ENCODE results near the gene LRIG2. TPM values are rescaled to one million over a fixed set of nuclear protein-coding genes. Genes with fewer than 3 reads are reported as not detected.

The LRIG2 gene
- total and polyA plus RNA-seq, 2 donors (not counting 3 experiments of a cell fraction or from before 2014, with no cell fraction given), result 8.4 to 20.1 TPM

DNA sequence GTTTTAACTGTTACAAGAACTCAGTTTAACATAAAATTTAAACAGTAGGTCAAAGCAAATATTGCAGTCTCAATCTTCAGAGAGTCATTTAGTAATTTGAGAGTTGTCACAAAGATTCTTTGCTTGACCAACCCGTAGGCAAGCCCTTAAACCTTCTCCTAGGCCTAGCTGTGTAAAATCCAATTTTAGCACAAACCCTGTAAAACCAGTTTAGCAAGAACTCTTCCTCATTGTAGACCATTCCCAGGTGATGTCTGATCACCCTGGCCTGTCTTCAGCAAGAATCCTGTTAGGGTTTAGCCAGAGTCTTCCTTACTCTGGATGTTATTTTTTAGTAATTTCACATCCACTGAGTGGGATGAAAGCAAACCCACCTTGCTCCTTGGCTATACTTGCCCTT lies 30.1 kb downstream of the LRIG2 start:
- peaks cover 7 to 38% of the 10 kb centered on the region in 2 experiments for H3K36me3 ChIP-seq (ENCODE audit: control insufficient read depth in 2 of 2, extremely low read depth in 1 of 2, insufficient read depth in 2 of 2, low read length in 2 of 2)
- POLR2A ChIA-PET, result no interaction called here
- H3K4me2 ChIP-seq (ENCODE audit: insufficient read depth, low read length), result no peak overlapping the region
- H3K27me3 ChIP-seq (ENCODE audit: control insufficient read depth in 2 of 2, insufficient read depth in 2 of 2, low read length in 2 of 2), result no peaks in the 10 kb centered on the region
- no peak for DNase-seq (ENCODE audit: low read depth, low spot score)
- H3K79me2 ChIP-seq (ENCODE audit: control insufficient read depth, insufficient read depth, low read length), result no peaks in the 10 kb centered on the region
- no peak for FAIRE-seq
- no peaks in the 10 kb centered on the region for H3K4me1 ChIP-seq (ENCODE audit: control insufficient read depth, extremely low read depth, insufficient read depth, low read length)
- TF ChIP-seq FOS (IDR thresholded peaks at IDR 0.05; ENCODE audit: borderline replicate concordance, insufficient read depth, low read length) (no peak), MAX (IDR thresholded peaks at IDR 0.05; ENCODE audit: insufficient read depth, insufficient read length) (no peak)
- no TSS peak for BruUV-seq (replicated peaks)
- H3K27ac ChIP-seq (ENCODE audit: insufficient read depth, low read depth, low read length), result no peak overlapping the region
- dilution Hi-C loops (cut with MboI; ENCODE audit: extremely low pct_ligation_motif_present, low sequenced_read_pairs) (no loop called here), intact Hi-C loops (cut with micrococcal nuclease) (no loop called here)
- H4K20me1 ChIP-seq (replicated peaks; ENCODE audit: control insufficient read depth, extremely low read depth, insufficient read depth, low read length), result peaks cover 3% of the 10 kb centered on the region
- no peak overlapping the region for H2AFZ ChIP-seq (ENCODE audit: low read depth, low read length)
- CTCF ChIA-PET, result no interaction called here
- no peak overlapping the region for H3K4me3 ChIP-seq (replicated peaks in 1 of 3; ENCODE audit: insufficient read depth in 1 of 3, low read depth in 1 of 3, low read length in 3 of 3)
- no peaks in the 10 kb centered on the region for H3K9me1 ChIP-seq (replicated peaks; ENCODE audit: control insufficient read depth, extremely low read depth, insufficient read depth, low read length)
- H3K9ac ChIP-seq (replicated peaks; ENCODE audit: extremely low read depth, insufficient read depth, low read length), result no peak overlapping the region
- no peaks in the 10 kb centered on the region for H3K9me3 ChIP-seq (replicated peaks; ENCODE audit: control insufficient read depth, insufficient read depth, low read length)

DNA sequence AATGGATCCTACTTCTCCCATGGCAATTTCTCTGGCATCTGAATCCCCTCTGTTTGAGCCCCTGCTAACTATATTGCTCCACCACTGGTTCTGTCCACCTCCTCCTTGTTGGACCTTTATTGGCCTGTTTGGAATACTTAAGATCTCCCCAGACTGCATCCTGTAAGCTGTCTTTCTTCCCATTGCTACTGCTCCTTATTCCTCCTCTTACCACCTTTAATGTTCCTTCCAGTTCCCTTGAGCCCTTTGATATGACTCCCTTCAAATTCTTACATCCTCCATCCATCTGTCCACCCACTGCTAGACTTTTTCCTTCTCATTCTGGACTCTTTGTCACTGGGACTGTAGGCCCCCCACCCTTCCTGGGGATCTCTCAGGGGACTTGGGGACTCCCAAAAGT lies 31.0 kb downstream of the LRIG2 start:
- ChIA-PET CTCF (interaction anchor here (1.6 kb wide), 1 partner anchor 31 kb away, joined by 4 read pairs; the partner anchor contains the start of gene LRIG2), POLR2A (no interaction called here)
- Histone ChIP-seq H3K4me2 (ENCODE audit: insufficient read depth, low read length) (no peak overlapping the region), H3K9ac (replicated peaks; ENCODE audit: extremely low read depth, insufficient read depth, low read length) (no peak overlapping the region), H2AFZ (ENCODE audit: low read depth, low read length) (no peak overlapping the region), H3K9me3 (replicated peaks; ENCODE audit: control insufficient read depth, insufficient read depth, low read length) (no peaks in the 10 kb centered on the region), H3K9me1 (replicated peaks; ENCODE audit: control insufficient read depth, extremely low read depth, insufficient read depth, low read length) (no peaks in the 10 kb centered on the region), H4K20me1 (replicated peaks; ENCODE audit: control insufficient read depth, extremely low read depth, insufficient read depth, low read length) (no peaks in the 10 kb centered on the region), H3K79me2 (ENCODE audit: control insufficient read depth, insufficient read depth, low read length) (no peaks in the 10 kb centered on the region), H3K4me1 (ENCODE audit: control insufficient read depth, extremely low read depth, insufficient read depth, low read length) (no peaks in the 10 kb centered on the region), H3K27me3 (ENCODE audit: control insufficient read depth in 2 of 2, insufficient read depth in 2 of 2, low read length in 2 of 2) (no peaks in the 10 kb centered on the region), H3K36me3 (ENCODE audit: control insufficient read depth in 2 of 2, extremely low read depth in 1 of 2, insufficient read depth in 2 of 2, low read length in 2 of 2) (peaks cover 7 to 36% of the 10 kb centered on the region in 2 experiments), H3K27ac (ENCODE audit: insufficient read depth, low read depth, low read length) (no peak overlapping the region), H3K4me3 (replicated peaks in 1 of 3; ENCODE audit: insufficient read depth in 1 of 3, low read depth in 1 of 3, low read length in 3 of 3) (no peak overlapping the region)
- dilution Hi-C loops (cut with MboI; ENCODE audit: extremely low pct_ligation_motif_present, low sequenced_read_pairs), result no loop called here
- no TSS peak for BruUV-seq (replicated peaks)
- TF ChIP-seq, protein P1, sequence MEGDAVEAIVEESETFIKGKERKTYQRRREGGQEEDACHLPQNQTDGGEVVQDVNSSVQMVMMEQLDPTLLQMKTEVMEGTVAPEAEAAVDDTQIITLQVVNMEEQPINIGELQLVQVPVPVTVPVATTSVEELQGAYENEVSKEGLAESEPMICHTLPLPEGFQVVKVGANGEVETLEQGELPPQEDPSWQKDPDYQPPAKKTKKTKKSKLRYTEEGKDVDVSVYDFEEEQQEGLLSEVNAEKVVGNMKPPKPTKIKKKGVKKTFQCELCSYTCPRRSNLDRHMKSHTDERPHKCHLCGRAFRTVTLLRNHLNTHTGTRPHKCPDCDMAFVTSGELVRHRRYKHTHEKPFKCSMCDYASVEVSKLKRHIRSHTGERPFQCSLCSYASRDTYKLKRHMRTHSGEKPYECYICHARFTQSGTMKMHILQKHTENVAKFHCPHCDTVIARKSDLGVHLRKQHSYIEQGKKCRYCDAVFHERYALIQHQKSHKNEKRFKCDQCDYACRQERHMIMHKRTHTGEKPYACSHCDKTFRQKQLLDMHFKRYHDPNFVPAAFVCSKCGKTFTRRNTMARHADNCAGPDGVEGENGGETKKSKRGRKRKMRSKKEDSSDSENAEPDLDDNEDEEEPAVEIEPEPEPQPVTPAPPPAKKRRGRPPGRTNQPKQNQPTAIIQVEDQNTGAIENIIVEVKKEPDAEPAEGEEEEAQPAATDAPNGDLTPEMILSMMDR (IDR thresholded peaks at IDR 0.05; ENCODE audit: extremely low read depth in 1 of 2, insufficient read depth in 1 of 2, low read depth in 1 of 2, low read length in 2 of 2), result no peak
- TF ChIP-seq GATA2 (IDR thresholded peaks at IDR 0.05; ENCODE audit: insufficient read depth, insufficient read length, low read depth, low read length) (no peak), MAX (IDR thresholded peaks at IDR 0.05; ENCODE audit: insufficient read depth, insufficient read length) (no peak), FOS (IDR thresholded peaks at IDR 0.05; ENCODE audit: borderline replicate concordance, insufficient read depth, low read length) (no peak), EZH2 (IDR thresholded peaks at IDR 0.05; ENCODE audit: borderline replicate concordance, low read depth, low read length, severe bottlenecking) (no peak), MYC (IDR thresholded peaks at IDR 0.05; ENCODE audit: low read depth, low read length) (no peak), POLR2A (IDR thresholded peaks at IDR 0.05; ENCODE audit: low read depth, low read length) (no peak), POLR2AphosphoS5 (IDR thresholded peaks at IDR 0.05; ENCODE audit: insufficient read depth, low read depth, low read length) (no peak), JUN (IDR thresholded peaks at IDR 0.05; ENCODE audit: borderline replicate concordance, insufficient read depth, insufficient read length, low read depth) (no peak)
- FAIRE-seq, result no peak
- DNase-seq (ENCODE audit: low read depth, low spot score), result no peak
- intact Hi-C loops (cut with micrococcal nuclease), result no loop called here
